ENCODE results near the gene MAML2. TPM values are rescaled to one million over a fixed set of nuclear protein-coding genes. Genes with fewer than 3 reads are reported as not detected.
A peak's percentile ranks its signal among the peaks of the same experiment; 100 is the strongest.

The MAML2 gene
- total and polyA plus RNA-seq, 10 donors, result 2.7 to 43.4 (median 27.2) TPM

DNA sequence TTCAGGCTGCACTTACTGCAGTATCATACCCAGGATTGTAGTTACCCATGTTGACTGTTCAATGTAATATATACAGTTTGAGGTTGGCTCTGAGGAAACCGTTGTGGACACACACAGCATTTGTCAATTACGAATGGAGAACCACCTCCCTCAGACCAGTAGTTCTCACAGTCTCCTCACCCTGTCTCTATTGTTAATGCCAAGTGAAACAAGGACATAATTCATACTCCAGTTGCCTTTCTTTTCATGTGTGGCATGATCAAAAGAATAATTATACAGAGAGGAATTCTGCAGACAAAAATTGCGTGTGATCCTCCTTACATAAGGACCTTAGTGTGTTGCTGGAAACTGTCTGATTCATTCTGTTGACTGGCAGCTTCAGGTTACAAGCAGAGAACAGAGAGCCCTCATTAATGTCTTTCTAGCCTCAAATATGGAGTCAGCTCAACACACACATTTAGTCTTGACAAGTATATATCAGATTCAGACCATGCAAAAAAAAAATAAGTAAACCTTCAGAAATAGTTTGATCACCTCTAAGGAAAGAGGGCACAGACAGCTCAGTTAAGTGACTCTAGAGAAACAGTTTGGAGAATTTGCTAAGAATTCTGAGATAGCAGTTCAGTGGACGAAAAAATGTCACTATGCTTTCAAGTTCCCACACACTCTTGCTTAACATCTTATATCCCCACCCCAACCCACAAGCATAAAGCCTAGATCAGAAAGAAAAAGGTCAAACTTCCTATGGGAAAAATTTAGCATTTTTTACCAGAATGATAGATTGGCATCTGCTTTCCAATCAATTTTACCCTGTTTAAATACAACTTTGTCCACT lies 96.1 kb downstream of the MAML2 start:
- H3K27me3 ChIP-seq (replicated peaks in 1 of 7), result no peaks in the 10 kb centered on the region
- H3K4me1 ChIP-seq, result peaks cover 16 to 73% (median 38%) of the 10 kb centered on the region in 6 donors
- H3K4me3 ChIP-seq, result no peak overlapping the region
- no peaks in the 10 kb centered on the region for H3K9me3 ChIP-seq
- DNase-seq, result no peak
- no peaks in the 10 kb centered on the region for H3K36me3 ChIP-seq
- 21 to 44% (median 38%) methylated on average over 4 of the region's 4 CpGs for WGBS, 5 donors
- TF ChIP-seq CTCF (IDR thresholded peaks at IDR 0.05 in 8 of 11, conservative IDR thresholded peaks at IDR 0.05 in 3 of 11), result no peak
- TF ChIP-seq POLR2AphosphoS5 (IDR thresholded peaks at IDR 0.05), result no peak
- no peak for TF ChIP-seq POLR2A (IDR thresholded peaks at IDR 0.05)
- intact Hi-C loops (cut with DNase I; ENCODE audit: low total_unique reads), result no loop called here
- peak overlapping the region in 7 of 8 donors; percentile 31 to 71 (median 67) for H3K27ac ChIP-seq

DNA sequence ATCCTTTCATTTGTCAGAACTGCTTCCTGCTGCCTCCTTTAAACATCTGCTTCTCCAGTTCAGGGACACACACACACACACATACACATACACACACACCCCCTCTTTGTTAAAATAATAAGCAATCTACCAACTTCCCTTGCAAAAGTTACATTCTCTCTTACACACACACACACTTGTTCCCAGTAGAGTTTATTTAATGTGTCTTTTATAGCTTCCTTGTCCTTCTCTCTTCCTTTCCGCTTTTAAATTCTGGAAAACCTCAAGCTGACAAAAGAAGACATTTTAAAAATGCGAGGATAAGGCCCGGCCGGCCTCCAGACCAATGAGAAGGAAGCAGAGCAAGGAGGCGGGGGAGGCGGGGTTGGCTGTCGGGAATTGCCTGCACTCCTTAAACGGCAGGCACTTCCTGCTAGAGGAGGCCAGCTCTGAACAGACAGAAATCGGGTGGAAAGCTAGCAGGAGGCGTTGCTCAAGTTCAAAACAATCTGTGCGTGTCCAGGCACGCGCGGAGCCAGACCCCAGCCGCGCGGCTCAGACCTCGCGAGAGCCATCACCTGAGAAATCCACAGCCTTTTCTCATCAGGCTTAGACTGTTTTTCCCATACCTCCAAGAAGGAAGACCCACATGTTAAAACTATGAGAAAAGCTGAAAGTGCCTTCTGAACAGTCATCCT lies 99.9 kb downstream of the MAML2 start:
- intact Hi-C loops (cut with DNase I; ENCODE audit: low total_unique reads), result no loop called here
- Histone ChIP-seq H3K27ac (peak overlapping the region; percentile 82 to 94 (median 90)), H3K9me3 (no peaks in the 10 kb centered on the region), H3K36me3 (no peaks in the 10 kb centered on the region), H3K4me1 (peaks cover 27 to 81% (median 54%) of the 10 kb centered on the region in 6 donors), H3K27me3 (replicated peaks in 1 of 7) (no peaks in the 10 kb centered on the region), H3K4me3 (peak overlapping the region; percentile 28 to 68 (median 36))
- DNase-seq, result peak; percentile 94
- TF ChIP-seq POLR2A (IDR thresholded peaks at IDR 0.05) (peak in 1 of 3 donors; percentile 38), CTCF (IDR thresholded peaks at IDR 0.05 in 8 of 11, conservative IDR thresholded peaks at IDR 0.05 in 3 of 11) (peak in 1 of 11 experiments; percentile 22), POLR2AphosphoS5 (IDR thresholded peaks at IDR 0.05) (peak; percentile 87 to 90 (median 89))
- 0 to 4% (median 1%) methylated on average over 19 of the region's 19 CpGs for WGBS, 5 donors

- Histone ChIP-seq H3K27ac (peak overlapping the region; percentile 82 to 94 (median 90)), H3K27me3 (replicated peaks in 1 of 7) (no peaks in the 10 kb centered on the region), H3K36me3 (no peaks in the 10 kb centered on the region), H3K9me3 (no peaks in the 10 kb centered on the region), H3K4me1 (peaks cover 27 to 81% (median 47%) of the 10 kb centered on the region in 6 donors), H3K4me3 (peak overlapping the region in 6 of 8 donors; percentile 32 to 68 (median 40))
- intact Hi-C loops (cut with DNase I; ENCODE audit: low total_unique reads), result no loop called here
- no peak for TF ChIP-seq CTCF (IDR thresholded peaks at IDR 0.05 in 8 of 11, conservative IDR thresholded peaks at IDR 0.05 in 3 of 11)
- no peak for TF ChIP-seq POLR2AphosphoS5 (IDR thresholded peaks at IDR 0.05)
- TF ChIP-seq POLR2A (IDR thresholded peaks at IDR 0.05), result no peak
- 30 to 45% (median 41%) methylated on average over 2 of the region's 2 CpGs for WGBS, 5 donors
- no peak for DNase-seq
Measured at GRCh38 chr11:96242191-96242847, 100.7 kb downstream of the MAML2 start.

Measured in spleen (tissue), 11 donors.